PC-3 (cell line): ENCODE data around the gene DMD.

Experiments
- EZH2 ChIP-seq: fragments of 300-600 bp; sonication (generic); IDR thresholded peaks from one replicate; pipeline ENCODE4 v1.6.1; 2017; ENCODE audit warnings: antibody characterized with exemption, mild to moderate bottlenecking, low read length; ENCODE audit not compliant: unreplicated experiment
- EZH2phosphoT487 ChIP-seq: fragments of 300-600 bp; sonication (generic); IDR thresholded peaks from 2 replicates; pipeline ENCODE4 v1.6.1; 2018; ENCODE audit warnings: mild to moderate bottlenecking, antibody characterized with exemption, low read length, borderline replicate concordance
- TF ChIP-seq, protein P1 (sequence below): fragments of 300-600 bp; sonication (generic); conservative IDR thresholded peaks from 2 replicates; pipeline ENCODE4 v1.5.1; 2017; ENCODE audit warnings: antibody characterized with exemption, low read depth, mild to moderate bottlenecking, low read length

DNA sequence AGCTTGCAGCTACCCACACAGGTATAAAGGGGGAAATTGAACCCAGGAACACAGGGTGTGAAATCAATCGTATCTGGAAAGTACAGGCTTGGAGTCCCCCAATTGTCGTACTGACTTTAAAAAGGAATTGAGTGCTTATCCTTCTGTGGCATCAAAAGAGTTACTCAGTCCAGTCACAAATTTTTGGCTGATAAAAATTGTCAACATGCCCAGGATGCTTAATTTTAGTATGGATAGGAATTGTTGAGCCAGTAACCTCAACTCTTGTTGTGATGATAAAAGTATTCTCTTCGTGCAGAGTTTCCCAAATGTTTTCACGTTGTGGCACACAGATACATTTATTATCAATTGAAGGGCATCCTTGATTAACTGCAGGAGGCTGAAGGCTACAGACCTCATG, 2096.0 kb downstream of the DMD start:
- TF ChIP-seq, protein P1, sequence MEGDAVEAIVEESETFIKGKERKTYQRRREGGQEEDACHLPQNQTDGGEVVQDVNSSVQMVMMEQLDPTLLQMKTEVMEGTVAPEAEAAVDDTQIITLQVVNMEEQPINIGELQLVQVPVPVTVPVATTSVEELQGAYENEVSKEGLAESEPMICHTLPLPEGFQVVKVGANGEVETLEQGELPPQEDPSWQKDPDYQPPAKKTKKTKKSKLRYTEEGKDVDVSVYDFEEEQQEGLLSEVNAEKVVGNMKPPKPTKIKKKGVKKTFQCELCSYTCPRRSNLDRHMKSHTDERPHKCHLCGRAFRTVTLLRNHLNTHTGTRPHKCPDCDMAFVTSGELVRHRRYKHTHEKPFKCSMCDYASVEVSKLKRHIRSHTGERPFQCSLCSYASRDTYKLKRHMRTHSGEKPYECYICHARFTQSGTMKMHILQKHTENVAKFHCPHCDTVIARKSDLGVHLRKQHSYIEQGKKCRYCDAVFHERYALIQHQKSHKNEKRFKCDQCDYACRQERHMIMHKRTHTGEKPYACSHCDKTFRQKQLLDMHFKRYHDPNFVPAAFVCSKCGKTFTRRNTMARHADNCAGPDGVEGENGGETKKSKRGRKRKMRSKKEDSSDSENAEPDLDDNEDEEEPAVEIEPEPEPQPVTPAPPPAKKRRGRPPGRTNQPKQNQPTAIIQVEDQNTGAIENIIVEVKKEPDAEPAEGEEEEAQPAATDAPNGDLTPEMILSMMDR, result no peak
- TF ChIP-seq EZH2 (no peak), EZH2phosphoT487 (no peak)
